ENCODE data around the gene CPNE7. TPM values are rescaled to one million over a fixed set of nuclear protein-coding genes. Genes with fewer than 3 reads are reported as not detected.

Gene CPNE7
- polyA plus RNA-seq, 3 donors = not detected

DNA sequence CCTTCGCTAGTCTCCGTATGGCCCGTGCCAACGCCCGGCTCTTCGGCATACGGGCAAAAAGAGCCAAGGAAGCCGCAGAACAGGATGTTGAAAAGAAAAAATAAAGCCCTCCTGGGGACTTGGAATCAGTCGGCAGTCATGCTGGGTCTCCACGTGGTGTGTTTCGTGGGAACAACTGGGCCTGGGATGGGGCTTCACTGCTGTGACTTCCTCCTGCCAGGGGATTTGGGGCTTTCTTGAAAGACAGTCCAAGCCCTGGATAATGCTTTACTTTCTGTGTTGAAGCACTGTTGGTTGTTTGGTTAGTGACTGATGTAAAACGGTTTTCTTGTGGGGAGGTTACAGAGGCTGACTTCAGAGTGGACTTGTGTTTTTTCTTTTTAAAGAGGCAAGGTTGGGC, 12.6 kb upstream of the CPNE7 start:
- Histone ChIP-seq H3K4me2 (replicated peaks; ENCODE audit: extremely low read depth, low read length, poor library complexity, severe bottlenecking) (no peak overlapping the region), H3K4me1 (ENCODE audit: control insufficient read depth in 1 of 2, insufficient read depth in 2 of 2, low read length in 2 of 2) (peaks cover 40 to 64% of the 10 kb centered on the region in 2 donors), H2AFZ (ENCODE audit: insufficient read depth, low read depth, low read length, poor library complexity, severe bottlenecking) (no peak overlapping the region), H3K27me3 (ENCODE audit: control insufficient read depth in 2 of 2, insufficient read depth in 2 of 2, low read length in 2 of 2) (peaks cover 0 to 2% of the 10 kb centered on the region in 2 donors), H3K4me3 (replicated peaks in 1 of 3; ENCODE audit: low read depth in 2 of 3, low read length in 3 of 3) (no peak overlapping the region), H3K36me3 (replicated peaks in 1 of 2; ENCODE audit: control insufficient read depth in 1 of 2, insufficient read depth in 2 of 2, low read length in 2 of 2) (peaks cover 35 to 36% of the 10 kb centered on the region in 2 donors), H3K9me3 (replicated peaks in 1 of 2; ENCODE audit: control insufficient read depth in 1 of 2, insufficient read depth in 1 of 2, low read length in 2 of 2) (no peaks in the 10 kb centered on the region), H3K9ac (ENCODE audit: insufficient read depth, low read length, poor library complexity, severe bottlenecking) (no peak overlapping the region), H3K27ac (ENCODE audit: low read depth in 1 of 2, low read length in 2 of 2) (no peak overlapping the region), H3K79me2 (ENCODE audit: insufficient read depth, low read length) (peaks cover 22% of the 10 kb centered on the region), H4K20me1 (ENCODE audit: insufficient read depth, low read length) (peaks cover 55% of the 10 kb centered on the region)
- H3K36me3 Mint-ChIP-seq = peaks cover 41 to 43% of the 10 kb centered on the region in 2 donors
- H3K27me3 Mint-ChIP-seq (ENCODE audit: low read depth in 3 of 3) = peaks cover 1 to 6% (median 3%) of the 10 kb centered on the region in 3 donors
- H3K4me3 Mint-ChIP-seq = peak overlapping the region in 1 of 2 donors; percentile 3
- TF ChIP-seq, protein P1, sequence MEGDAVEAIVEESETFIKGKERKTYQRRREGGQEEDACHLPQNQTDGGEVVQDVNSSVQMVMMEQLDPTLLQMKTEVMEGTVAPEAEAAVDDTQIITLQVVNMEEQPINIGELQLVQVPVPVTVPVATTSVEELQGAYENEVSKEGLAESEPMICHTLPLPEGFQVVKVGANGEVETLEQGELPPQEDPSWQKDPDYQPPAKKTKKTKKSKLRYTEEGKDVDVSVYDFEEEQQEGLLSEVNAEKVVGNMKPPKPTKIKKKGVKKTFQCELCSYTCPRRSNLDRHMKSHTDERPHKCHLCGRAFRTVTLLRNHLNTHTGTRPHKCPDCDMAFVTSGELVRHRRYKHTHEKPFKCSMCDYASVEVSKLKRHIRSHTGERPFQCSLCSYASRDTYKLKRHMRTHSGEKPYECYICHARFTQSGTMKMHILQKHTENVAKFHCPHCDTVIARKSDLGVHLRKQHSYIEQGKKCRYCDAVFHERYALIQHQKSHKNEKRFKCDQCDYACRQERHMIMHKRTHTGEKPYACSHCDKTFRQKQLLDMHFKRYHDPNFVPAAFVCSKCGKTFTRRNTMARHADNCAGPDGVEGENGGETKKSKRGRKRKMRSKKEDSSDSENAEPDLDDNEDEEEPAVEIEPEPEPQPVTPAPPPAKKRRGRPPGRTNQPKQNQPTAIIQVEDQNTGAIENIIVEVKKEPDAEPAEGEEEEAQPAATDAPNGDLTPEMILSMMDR (IDR thresholded peaks at IDR 0.05) = no peak
- WGBS (ENCODE audit: insufficient coverage) = 71% methylated on average over 4 of the region's 12 CpGs
- peak overlapping the region in 2 of 7 donors; percentile 11 to 23 for H3K27ac Mint-ChIP-seq
- H3K4me1 Mint-ChIP-seq = peaks cover 65% of the 10 kb centered on the region
- DNase-seq = no peak
- H3K9me3 Mint-ChIP-seq = no peaks in the 10 kb centered on the region
- intact Hi-C loops (cut with micrococcal nuclease) = loop anchor here in 1 of 2 donors (5.0 kb wide), 2 partner anchors 159 to 309 kb away; partner anchors contain the start of genes TCF25, VPS9D1 and ZNF276

GRCh38 chr16:89563639-89564392, 11.7 kb upstream of the CPNE7 start:
- peak overlapping the region in 1 of 7 donors; percentile 5 for H3K27ac Mint-ChIP-seq
- no peaks in the 10 kb centered on the region for H3K9me3 ChIP-seq (replicated peaks in 1 of 2; ENCODE audit: control insufficient read depth in 1 of 2, insufficient read depth in 1 of 2, low read length in 2 of 2)
- TF ChIP-seq, protein P1 (IDR thresholded peaks at IDR 0.05) = no peak
- H3K27me3 Mint-ChIP-seq (ENCODE audit: low read depth in 3 of 3) = peaks cover 4 to 6% (median 5%) of the 10 kb centered on the region in 3 donors
- peaks cover 38 to 60% of the 10 kb centered on the region in 2 donors for H3K4me1 ChIP-seq (ENCODE audit: control insufficient read depth in 1 of 2, insufficient read depth in 2 of 2, low read length in 2 of 2)
- H3K27me3 ChIP-seq (ENCODE audit: control insufficient read depth in 2 of 2, insufficient read depth in 2 of 2, low read length in 2 of 2) = peaks cover 0 to 2% of the 10 kb centered on the region in 2 donors
- no peak overlapping the region for H3K4me3 ChIP-seq (replicated peaks in 1 of 3; ENCODE audit: low read depth in 2 of 3, low read length in 3 of 3)
- WGBS (ENCODE audit: insufficient coverage) = 96% methylated on average over 7 of the region's 12 CpGs
- intact Hi-C loops (cut with micrococcal nuclease) = loop anchor here in 1 of 2 donors (5.0 kb wide), 2 partner anchors 158 to 308 kb away; partner anchors contain the start of genes TCF25, VPS9D1 and ZNF276
- no peaks in the 10 kb centered on the region for H3K9me3 Mint-ChIP-seq
- peaks cover 41 to 43% of the 10 kb centered on the region in 2 donors for H3K36me3 Mint-ChIP-seq
- peaks cover 22% of the 10 kb centered on the region for H3K79me2 ChIP-seq (ENCODE audit: insufficient read depth, low read length)
- peaks cover 35 to 36% of the 10 kb centered on the region in 2 donors for H3K36me3 ChIP-seq (replicated peaks in 1 of 2; ENCODE audit: control insufficient read depth in 1 of 2, insufficient read depth in 2 of 2, low read length in 2 of 2)
- no peak for DNase-seq
- no peak overlapping the region for H3K4me3 Mint-ChIP-seq
- H3K4me1 Mint-ChIP-seq = peaks cover 63% of the 10 kb centered on the region
- H3K4me2 ChIP-seq (replicated peaks; ENCODE audit: extremely low read depth, low read length, poor library complexity, severe bottlenecking) = no peak overlapping the region
- H4K20me1 ChIP-seq (ENCODE audit: insufficient read depth, low read length) = peaks cover 55% of the 10 kb centered on the region
- no peak overlapping the region for H3K27ac ChIP-seq (ENCODE audit: low read depth in 1 of 2, low read length in 2 of 2)
- no peak overlapping the region for H3K9ac ChIP-seq (ENCODE audit: insufficient read depth, low read length, poor library complexity, severe bottlenecking)
- no peak overlapping the region for H2AFZ ChIP-seq (ENCODE audit: insufficient read depth, low read depth, low read length, poor library complexity, severe bottlenecking)
